ENCODE measurements around the gene GK. TPM values are rescaled to one million over a fixed set of nuclear protein-coding genes. Genes with fewer than 3 reads are reported as not detected.

The GK gene
- total and polyA plus RNA-seq, 9 of the 15 experiments (the other 6 are each of a cell fraction or from before 2014, with no cell fraction given), result 8.0 to 15.7 (median 12.4) TPM

DNA sequence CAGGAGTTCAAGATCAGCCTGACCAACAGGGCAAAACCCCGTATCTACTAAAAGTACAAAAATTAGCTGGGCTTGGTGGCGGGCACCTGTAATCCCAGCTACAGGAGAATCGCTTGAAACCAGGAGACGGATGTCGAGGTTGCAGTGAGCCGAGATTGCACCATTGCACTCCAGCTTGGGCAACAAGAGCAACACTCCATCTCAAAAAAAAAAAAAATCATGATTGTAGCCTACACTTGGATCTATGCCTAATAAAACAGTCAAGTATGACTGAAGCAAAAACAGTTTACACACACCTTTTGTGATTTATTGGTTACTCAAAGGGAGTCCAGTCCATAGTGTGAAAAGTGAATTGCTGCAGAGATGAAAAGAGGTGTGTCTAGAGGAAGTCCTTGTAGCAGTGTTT lies 41.0 kb upstream of the GK start:
- H2AFZ ChIP-seq (ENCODE audit: low read depth, low read length), result no peak overlapping the region
- H3K27ac ChIP-seq (ENCODE audit: extremely low read depth, low read depth, low read length), result no peak overlapping the region
- CTCF ChIA-PET (ENCODE audit: low intra/inter-chr PET ratio), result no interaction called here
- TF ChIP-seq, protein P1, sequence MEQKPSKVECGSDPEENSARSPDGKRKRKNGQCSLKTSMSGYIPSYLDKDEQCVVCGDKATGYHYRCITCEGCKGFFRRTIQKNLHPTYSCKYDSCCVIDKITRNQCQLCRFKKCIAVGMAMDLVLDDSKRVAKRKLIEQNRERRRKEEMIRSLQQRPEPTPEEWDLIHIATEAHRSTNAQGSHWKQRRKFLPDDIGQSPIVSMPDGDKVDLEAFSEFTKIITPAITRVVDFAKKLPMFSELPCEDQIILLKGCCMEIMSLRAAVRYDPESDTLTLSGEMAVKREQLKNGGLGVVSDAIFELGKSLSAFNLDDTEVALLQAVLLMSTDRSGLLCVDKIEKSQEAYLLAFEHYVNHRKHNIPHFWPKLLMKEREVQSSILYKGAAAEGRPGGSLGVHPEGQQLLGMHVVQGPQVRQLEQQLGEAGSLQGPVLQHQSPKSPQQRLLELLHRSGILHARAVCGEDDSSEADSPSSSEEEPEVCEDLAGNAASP (IDR thresholded peaks at IDR 0.05), result no peak
- no peak for TF ChIP-seq SAFB (IDR thresholded peaks at IDR 0.05; ENCODE audit: borderline replicate concordance, low read depth, low read length)
- no peak for TF ChIP-seq RBM15 (IDR thresholded peaks at IDR 0.05; ENCODE audit: insufficient read depth, low read length)
- TF ChIP-seq ZNF449 (CRISPR knock-in tag; IDR thresholded peaks at IDR 0.05), result no peak
- no peak for TF ChIP-seq HMGN3 (IDR thresholded peaks at IDR 0.05; ENCODE audit: borderline replicate concordance, extremely low read depth, insufficient read length, low read depth, low read length)
- TF ChIP-seq TRIM28 (IDR thresholded peaks at IDR 0.05), result no peak
- TF ChIP-seq IRF2 (CRISPR knock-in tag; IDR thresholded peaks at IDR 0.05), result no peak
- no peak for TF ChIP-seq CBFB (CRISPR knock-in tag; IDR thresholded peaks at IDR 0.05)
- TF ChIP-seq MTF1 (CRISPR knock-in tag; IDR thresholded peaks at IDR 0.05; ENCODE audit: borderline replicate concordance), result no peak
- no peak for TF ChIP-seq TAL1 (IDR thresholded peaks at IDR 0.05)
- no peak for TF ChIP-seq SOX6 (IDR thresholded peaks at IDR 0.05)
- no peak for TF ChIP-seq TEAD2 (tag; IDR thresholded peaks at IDR 0.05)
- no peak for TF ChIP-seq ZNF354B (CRISPR knock-in tag; IDR thresholded peaks at IDR 0.05)
- no peak for TF ChIP-seq PPARD (CRISPR knock-in tag; IDR thresholded peaks at IDR 0.05)
- TF ChIP-seq, protein P2, sequence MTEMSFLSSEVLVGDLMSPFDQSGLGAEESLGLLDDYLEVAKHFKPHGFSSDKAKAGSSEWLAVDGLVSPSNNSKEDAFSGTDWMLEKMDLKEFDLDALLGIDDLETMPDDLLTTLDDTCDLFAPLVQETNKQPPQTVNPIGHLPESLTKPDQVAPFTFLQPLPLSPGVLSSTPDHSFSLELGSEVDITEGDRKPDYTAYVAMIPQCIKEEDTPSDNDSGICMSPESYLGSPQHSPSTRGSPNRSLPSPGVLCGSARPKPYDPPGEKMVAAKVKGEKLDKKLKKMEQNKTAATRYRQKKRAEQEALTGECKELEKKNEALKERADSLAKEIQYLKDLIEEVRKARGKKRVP (CRISPR knock-in tag; IDR thresholded peaks at IDR 0.05), result no peak
- BruUV-seq (replicated peaks), result no TSS peak
- FAIRE-seq (no peak), ATAC-seq (no peak), DNase-seq (ENCODE audit: extremely low read depth in 1 of 4, low spot score in 3 of 4) (no peak)
- intact Hi-C loops (cut with micrococcal nuclease) (no loop called here), in situ Hi-C loops (cut with MboI) (no loop called here)
- H3K4me1 ChIP-seq (replicated peaks in 1 of 2; ENCODE audit: control insufficient read depth in 2 of 2, insufficient read depth in 2 of 2, low read length in 2 of 2), result no peaks in the 10 kb centered on the region
- POLR2A ChIA-PET, result interaction anchor here (0.7 to 1.0 kb wide), 2 partner anchors 26 to 27 kb away, joined by 3 read pairs; no protein-coding TSS in a partner anchor
- no peaks in the 10 kb centered on the region for H4K20me1 ChIP-seq (replicated peaks; ENCODE audit: control insufficient read depth, insufficient read depth, low read length)
- no peak overlapping the region for H3K9ac ChIP-seq (ENCODE audit: insufficient read depth in 1 of 2, low read depth in 2 of 2, low read length in 2 of 2)
- H3K4me2 ChIP-seq (ENCODE audit: insufficient read depth, low read length), result no peak overlapping the region
- 0% methylated on average over 6 of the region's 6 CpGs for WGBS (ENCODE audit: insufficient coverage, low coverage, missing lambda C conversion rate)
- H3K27me3 ChIP-seq (ENCODE audit: control insufficient read depth in 2 of 2, insufficient read depth in 2 of 2, low read length in 2 of 2), result no peaks in the 10 kb centered on the region; a peak in 1 of 5 replicates
- H3K9me3 ChIP-seq (replicated peaks; ENCODE audit: control insufficient read depth, insufficient read depth, low read depth, low read length), result no peaks in the 10 kb centered on the region
- H3K36me3 ChIP-seq (ENCODE audit: control insufficient read depth, insufficient read depth, low read length), result no peaks in the 10 kb centered on the region
- no peak overlapping the region for H3K4me3 ChIP-seq
- no peaks in the 10 kb centered on the region for H3K79me2 ChIP-seq (ENCODE audit: control insufficient read depth, insufficient read depth, low read length)
- no peaks in the 10 kb centered on the region for H3K9me1 ChIP-seq (ENCODE audit: control insufficient read depth, insufficient read depth, low read length)

Data from K562 (cell line).